Measurements from ENCODE around the gene CLK3. TPM values are rescaled to one million over a fixed set of nuclear protein-coding genes. Genes with fewer than 3 reads are reported as not detected.
A peak's percentile ranks its signal among the peaks of the same experiment; 100 is the strongest.

Gene CLK3
- total and polyA plus RNA-seq, 2 of the 13 experiments (the other 11 are each of a cell fraction or from before 2014, with no cell fraction given) = 41.5 to 82.0 TPM

DNA sequence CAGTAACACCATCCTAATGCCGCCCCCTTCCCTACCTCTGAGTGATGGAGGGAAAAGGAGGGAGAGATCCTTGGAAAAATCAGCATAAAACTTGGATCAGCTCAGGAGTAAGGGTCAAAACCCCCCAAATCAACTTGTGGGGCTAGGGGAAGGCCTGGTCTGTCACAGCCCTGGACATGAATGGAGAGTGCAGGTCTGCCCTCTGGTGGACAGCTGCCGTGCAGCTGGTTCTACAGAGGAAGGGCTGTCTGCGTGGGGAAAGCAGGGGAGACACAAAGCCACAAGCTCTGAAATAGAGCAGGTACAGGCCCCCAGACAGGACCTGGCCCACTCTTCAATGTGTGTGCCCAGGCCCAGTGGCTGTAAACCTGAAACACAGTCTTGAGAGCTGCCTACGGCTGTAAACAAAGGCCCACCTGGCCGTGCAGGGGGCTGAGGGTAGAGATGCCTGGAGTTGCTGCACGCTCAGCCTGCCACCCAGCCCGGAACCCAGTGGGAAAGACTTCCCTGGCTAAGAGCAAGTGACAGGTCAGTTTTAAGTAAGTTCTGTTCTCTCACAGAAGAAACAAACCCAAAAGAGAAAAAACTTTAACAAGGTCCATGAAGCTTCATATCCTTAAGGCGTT lies 16.4 kb downstream of the CLK3 start (continued):
- TF ChIP-seq FOXA1 (IDR thresholded peaks at IDR 0.05) (no peak), FOXA1 (CRISPR knock-in tag; IDR thresholded peaks at IDR 0.05) (no peak), FIP1L1 (IDR thresholded peaks at IDR 0.05; ENCODE audit: borderline replicate concordance, insufficient read depth, low read depth, low read length) (no peak), JDP2 (CRISPR knock-in tag; IDR thresholded peaks at IDR 0.05; ENCODE audit: borderline replicate concordance) (no peak), ZNF558 (CRISPR knock-in tag; IDR thresholded peaks at IDR 0.05; ENCODE audit: borderline replicate concordance) (no peak), ZNF713 (CRISPR knock-in tag; IDR thresholded peaks at IDR 0.05) (no peak), LCORL (IDR thresholded peaks at IDR 0.05) (no peak), LCORL (CRISPR knock-in tag; IDR thresholded peaks at IDR 0.05) (0 out of 2 replicates have a peak, but pooled peaks have one; percentile 34), NFYC (CRISPR knock-in tag; IDR thresholded peaks at IDR 0.05) (no peak), HES4 (CRISPR knock-in tag; IDR thresholded peaks at IDR 0.05; ENCODE audit: borderline replicate concordance) (no peak), RFXANK (CRISPR knock-in tag; IDR thresholded peaks at IDR 0.05) (no peak), ZNF280B (CRISPR knock-in tag; IDR thresholded peaks at IDR 0.05; ENCODE audit: borderline replicate concordance) (no peak), ZNF136 (CRISPR knock-in tag; IDR thresholded peaks at IDR 0.05; ENCODE audit: low read depth) (no peak), ZFP90 (CRISPR knock-in tag; IDR thresholded peaks at IDR 0.05; ENCODE audit: borderline replicate concordance) (0 out of 2 replicates have a peak, but pooled peaks have one; percentile 1), GTF2F1 (IDR thresholded peaks at IDR 0.05; ENCODE audit: low read length) (no peak), ZNF556 (CRISPR knock-in tag; IDR thresholded peaks at IDR 0.05; ENCODE audit: borderline replicate concordance) (no peak), TP53 (CRISPR knock-in tag; conservative IDR thresholded peaks at IDR 0.05) (no peak), NCOR1 (IDR thresholded peaks at IDR 0.05; ENCODE audit: borderline replicate concordance, low read length) (no peak), ZNF567 (CRISPR knock-in tag; IDR thresholded peaks at IDR 0.05; ENCODE audit: borderline replicate concordance) (no peak), HMGA1 (CRISPR knock-in tag; conservative IDR thresholded peaks at IDR 0.05) (no peak)
- TF ChIP-seq, protein P1, sequence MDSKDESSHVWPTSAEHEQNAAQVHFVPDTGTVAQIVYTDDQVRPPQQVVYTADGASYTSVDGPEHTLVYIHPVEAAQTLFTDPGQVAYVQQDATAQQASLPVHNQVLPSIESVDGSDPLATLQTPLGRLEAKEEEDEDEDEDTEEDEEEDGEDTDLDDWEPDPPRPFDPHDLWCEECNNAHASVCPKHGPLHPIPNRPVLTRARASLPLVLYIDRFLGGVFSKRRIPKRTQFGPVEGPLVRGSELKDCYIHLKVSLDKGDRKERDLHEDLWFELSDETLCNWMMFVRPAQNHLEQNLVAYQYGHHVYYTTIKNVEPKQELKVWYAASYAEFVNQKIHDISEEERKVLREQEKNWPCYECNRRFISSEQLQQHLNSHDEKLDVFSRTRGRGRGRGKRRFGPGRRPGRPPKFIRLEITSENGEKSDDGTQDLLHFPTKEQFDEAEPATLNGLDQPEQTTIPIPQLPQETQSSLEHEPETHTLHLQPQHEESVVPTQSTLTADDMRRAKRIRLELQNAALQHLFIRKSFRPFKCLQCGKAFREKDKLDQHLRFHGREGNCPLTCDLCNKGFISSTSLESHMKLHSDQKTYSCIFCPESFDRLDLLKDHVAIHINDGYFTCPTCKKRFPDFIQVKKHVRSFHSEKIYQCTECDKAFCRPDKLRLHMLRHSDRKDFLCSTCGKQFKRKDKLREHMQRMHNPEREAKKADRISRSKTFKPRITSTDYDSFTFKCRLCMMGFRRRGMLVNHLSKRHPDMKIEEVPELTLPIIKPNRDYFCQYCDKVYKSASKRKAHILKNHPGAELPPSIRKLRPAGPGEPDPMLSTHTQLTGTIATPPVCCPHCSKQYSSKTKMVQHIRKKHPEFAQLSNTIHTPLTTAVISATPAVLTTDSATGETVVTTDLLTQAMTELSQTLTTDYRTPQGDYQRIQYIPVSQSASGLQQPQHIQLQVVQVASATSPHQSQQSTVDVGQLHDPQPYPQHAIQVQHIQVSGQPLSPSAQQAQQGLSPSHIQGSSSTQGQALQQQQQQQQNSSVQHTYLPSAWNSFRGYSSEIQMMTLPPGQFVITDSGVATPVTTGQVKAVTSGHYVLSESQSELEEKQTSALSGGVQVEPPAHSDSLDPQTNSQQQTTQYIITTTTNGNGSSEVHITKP (CRISPR knock-in tag; IDR thresholded peaks at IDR 0.05; ENCODE audit: low read depth) = no peak
- TF ChIP-seq, protein P2, sequence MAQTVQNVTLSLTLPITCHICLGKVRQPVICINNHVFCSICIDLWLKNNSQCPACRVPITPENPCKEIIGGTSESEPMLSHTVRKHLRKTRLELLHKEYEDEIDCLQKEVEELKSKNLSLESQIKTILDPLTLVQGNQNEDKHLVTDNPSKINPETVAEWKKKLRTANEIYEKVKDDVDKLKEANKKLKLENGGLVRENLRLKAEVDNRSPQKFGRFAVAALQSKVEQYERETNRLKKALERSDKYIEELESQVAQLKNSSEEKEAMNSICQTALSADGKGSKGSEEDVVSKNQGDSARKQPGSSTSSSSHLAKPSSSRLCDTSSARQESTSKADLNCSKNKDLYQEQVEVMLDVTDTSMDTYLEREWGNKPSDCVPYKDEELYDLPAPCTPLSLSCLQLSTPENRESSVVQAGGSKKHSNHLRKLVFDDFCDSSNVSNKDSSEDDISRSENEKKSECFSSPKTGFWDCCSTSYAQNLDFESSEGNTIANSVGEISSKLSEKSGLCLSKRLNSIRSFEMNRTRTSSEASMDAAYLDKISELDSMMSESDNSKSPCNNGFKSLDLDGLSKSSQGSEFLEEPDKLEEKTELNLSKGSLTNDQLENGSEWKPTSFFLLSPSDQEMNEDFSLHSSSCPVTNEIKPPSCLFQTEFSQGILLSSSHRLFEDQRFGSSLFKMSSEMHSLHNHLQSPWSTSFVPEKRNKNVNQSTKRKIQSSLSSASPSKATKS (CRISPR knock-in tag; IDR thresholded peaks at IDR 0.05) = no peak
- TF ChIP-seq, protein P3, sequence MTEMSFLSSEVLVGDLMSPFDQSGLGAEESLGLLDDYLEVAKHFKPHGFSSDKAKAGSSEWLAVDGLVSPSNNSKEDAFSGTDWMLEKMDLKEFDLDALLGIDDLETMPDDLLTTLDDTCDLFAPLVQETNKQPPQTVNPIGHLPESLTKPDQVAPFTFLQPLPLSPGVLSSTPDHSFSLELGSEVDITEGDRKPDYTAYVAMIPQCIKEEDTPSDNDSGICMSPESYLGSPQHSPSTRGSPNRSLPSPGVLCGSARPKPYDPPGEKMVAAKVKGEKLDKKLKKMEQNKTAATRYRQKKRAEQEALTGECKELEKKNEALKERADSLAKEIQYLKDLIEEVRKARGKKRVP (CRISPR knock-in tag; IDR thresholded peaks at IDR 0.05) = no peak
